NCI-H2227 (cell line): ENCODE results near the gene INTS7.
"Not testable (repeated sequence)": the region's sequence is repeated elsewhere in the genome, so short reads cannot be mapped to it uniquely, and the experiment has no call there.

ENCODE experiments used
- DNase-seq: peaks from one replicate; lab custom pipeline; 2025; ENCODE audit not compliant: unreplicated experiment; lab: John Stamatoyannopoulos, UW

INTS7 gene

DNA sequence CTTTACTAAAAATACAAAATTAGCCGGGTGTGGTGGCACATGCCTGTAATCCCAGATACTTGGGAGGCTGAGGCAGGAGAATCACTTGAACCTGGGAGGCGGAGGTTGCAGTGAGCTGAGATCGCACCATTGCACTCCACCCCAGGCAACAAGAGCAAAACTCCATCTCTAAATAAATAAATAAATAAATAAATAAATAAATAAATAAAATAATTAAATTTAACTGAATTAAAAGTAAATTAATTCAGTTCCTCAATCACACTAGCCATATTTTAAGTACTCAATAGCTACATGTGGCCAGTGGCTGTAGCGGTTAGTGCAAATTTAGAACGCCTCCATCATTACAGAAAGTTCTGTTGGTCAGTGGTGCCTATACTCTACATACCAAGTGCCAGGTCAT lies 97.9 kb downstream of the INTS7 start:
- not testable (repeated sequence) for DNase-seq

DNA sequence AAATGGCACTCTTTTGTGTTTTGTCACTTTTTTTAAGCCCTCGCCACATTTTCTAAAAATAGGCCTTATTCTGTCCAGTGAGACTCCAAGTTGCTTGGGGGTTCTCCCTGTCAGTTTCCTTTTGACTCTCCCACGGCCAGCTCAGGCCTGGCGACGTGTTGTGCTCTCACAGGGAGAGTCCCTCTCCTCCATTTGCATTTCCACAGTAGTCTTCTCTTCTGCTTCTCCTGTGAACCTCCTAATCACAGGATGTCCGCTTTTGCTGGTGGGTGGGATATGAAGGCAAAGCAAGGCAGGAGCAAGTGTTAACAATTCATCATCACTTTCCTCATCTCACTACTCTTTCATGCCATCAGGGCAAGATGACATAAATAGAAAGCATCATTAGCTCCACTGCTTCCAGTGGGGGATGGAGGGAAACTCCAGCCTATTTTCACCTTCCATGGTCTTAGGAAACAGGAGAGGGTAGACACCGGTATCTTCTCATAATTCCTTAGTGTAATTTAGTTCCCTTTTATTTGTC lies 99.8 kb downstream of the INTS7 start:
- DNase-seq, result no peak

DNA sequence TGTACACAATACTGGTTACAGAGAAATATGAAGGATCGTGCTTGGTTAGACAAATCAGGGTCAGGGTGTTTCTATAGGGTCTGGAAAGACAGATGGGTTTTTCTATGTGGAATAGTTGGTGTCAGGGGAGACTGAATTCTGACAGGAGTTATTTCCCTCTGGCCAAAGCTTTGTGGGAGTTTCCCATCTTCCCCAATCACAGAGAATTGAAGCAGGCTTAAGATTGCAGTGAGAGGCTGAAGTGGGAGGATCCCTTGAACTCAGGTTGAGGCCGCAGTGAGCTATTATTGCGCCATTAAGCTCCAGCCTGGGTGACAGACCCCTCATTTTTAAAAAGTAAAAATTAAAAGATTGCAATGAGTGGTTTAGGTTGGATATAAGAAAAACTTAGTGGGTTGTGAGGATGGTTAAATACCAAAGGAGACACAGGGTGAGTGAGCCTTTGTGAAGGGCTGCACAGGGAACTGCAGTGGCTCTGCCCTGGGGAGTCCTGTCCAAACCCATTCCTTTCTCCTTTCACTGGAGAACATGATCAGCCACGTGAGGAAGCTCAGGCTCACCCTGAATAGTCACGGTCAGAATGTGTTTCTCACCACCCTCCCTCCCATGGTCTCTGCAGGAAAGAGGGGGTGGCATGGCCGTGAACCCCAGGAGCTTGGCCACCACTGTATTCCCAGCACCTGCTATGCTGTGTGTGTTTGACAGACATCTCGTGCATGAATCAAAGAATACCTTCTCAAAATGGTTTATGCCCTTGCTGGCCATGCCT lies 101.2 kb downstream of the INTS7 start:
- DNase-seq, result peak; percentile 32

DNA sequence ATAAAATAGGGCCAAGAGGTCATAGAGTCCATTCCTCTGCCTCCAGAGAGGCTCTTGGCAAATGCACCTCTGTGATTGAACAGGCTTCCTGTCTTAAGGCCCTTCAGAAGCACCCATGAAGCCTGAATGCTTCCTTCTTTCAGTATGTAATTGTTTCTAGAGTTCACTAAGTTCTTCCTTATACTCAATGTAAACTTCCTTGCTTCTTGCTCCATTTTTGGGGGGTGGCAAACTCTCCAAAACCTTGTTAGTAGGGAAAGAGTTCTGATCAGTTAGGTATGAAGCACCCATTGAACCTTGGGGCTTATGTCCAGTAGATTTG lies 102.5 kb downstream of the INTS7 start:
- DNase-seq, result no peak

DNA sequence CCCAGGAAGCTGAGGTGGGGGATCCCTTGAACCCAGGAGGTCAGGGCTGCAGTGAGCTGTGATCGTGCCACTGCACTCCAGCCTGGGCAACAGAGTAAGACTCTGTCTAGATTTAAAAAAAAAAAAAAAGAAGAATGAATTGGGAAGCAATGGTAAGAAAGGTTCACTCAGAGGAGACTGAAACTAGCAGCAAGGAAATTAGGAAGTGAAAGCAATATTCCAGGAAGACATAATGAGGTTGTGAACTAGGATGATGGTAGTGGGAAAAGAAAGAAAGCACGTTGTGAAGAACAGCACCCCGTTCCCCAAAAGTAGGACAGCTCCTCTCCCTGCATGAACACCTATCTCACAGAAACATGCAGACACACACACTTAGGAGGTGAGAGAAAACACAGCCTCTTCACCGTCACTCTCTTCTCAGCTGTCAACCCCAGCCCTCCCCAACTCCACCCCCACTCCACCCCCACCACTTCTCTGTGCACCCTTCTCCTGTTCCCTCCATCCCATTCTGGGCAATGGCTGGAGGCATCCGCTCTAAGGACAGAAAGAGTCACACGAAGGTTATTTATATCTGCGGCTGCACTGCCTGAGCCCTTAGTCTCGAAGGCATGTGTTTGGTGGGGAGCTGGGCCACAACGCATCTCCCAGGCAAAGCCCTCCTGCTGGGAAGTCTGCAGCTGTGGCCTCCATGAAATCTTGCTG lies 103.0 kb downstream of the INTS7 start:
- DNase-seq, result no peak

DNA sequence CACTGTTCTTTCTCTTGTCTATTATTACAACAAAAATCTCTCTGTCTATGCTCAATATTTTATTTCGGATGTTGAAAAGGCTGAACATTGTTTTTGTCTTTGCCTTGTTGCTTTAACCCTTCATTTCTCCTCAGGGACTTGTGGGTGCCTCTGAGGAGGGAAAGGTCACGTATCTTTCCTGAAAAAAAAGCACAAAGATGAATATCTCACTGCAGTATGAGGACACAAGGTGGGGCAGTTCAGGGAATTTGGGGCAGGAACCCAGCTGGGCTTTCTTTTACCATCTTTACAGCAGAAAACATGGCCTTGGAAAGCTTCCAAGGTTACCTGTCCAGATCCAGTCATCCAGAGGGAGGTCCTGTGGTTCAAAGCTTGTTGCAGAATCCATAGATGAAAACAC lies 105.7 kb downstream of the INTS7 start:
- no peak for DNase-seq

DNA sequence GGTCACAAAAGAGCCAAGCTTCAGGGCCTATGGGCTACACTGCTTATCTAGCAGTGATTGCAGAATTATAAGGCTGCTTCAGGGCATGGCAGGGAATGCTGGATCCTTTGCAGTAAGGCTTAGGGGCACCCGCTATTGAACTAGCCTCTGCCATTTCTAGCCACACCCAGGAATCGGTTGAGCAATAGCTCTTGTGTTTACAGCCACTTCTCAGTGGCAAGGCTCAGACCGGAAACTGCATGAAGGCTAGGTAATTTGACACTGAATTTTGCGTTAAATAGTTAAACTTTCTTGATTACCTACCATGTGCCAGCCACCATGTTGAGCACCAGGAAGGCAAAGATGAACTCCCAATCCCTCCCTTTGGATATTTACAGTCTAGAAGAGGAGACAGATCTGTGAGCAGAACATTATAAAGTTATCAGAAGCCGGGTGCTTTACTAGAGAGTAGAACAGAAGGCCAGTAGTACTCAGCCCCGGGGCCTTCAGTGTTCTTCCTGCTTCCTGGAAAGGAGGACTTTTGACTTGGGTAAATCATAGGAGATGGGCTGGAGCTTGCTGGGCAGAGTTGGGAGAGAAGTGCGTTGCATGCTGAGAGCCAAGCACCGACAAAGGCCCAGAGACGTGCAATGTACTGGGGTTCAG lies 106.2 kb downstream of the INTS7 start:
- DNase-seq, result no peak

DNA sequence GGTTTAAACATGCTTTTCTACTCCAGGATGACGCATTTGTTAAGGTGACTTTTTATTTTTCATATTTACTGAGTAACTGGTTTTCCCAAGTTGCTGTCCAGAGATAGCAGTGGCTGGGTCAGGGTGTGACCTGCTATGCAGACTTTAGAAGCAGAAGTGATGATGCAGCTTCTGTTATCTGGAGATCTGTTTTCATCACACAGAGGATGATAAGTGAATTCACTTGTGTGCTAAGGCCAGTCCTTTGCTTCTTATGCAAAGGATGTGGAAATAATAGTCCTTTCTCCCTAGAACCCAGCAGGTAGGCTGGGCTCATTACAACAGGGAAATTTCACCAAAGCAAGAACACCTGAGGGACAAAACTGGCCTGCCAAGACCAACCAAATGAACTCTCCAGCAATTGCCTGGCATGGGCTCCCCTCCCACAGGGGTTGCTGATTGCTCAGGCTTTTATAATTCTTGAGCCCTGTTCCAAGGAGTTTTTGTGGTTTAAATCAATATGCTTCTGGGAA lies 107.0 kb downstream of the INTS7 start:
- no peak for DNase-seq

DNA sequence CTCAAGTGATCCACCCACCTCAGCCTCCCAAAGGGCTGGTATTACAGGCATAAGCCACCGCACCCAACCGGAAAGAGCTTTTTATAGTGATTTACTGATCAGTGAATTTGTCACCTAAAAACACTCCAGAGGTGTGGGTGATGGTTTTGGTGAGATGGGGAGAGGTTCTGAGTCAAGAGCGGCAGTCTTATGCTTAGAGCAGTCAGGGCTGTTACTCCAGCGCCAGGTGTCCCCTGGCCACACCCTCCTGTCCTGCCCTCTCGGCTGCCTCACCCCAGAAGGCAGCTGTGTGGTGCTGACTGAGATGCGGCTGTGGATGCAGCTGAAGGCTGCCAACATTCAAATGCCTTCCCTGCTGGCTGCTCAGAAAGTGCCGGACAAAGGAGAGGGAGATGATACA lies 110.3 kb downstream of the INTS7 start:
- peak; percentile 57 for DNase-seq

DNA sequence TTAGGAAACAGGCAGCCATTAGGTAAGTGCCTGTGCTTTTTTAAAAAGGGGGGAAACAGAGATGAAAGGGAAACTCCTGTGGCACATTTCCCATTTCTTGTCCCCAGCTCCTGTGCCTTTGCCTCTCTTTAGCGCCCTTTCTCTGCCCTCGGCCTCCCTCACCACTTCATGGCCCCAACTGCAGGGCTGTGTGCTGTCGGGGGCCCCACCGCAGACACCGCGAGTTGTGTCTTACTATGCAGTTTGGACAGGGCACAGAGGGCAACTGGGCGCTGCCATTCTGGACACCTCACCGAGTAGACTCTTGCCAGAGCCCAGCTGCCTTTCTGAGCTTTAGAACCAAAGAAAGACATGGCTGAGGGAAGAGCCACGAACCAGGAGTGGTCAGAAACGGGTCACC lies 111.1 kb downstream of the INTS7 start:
- no peak for DNase-seq

DNA sequence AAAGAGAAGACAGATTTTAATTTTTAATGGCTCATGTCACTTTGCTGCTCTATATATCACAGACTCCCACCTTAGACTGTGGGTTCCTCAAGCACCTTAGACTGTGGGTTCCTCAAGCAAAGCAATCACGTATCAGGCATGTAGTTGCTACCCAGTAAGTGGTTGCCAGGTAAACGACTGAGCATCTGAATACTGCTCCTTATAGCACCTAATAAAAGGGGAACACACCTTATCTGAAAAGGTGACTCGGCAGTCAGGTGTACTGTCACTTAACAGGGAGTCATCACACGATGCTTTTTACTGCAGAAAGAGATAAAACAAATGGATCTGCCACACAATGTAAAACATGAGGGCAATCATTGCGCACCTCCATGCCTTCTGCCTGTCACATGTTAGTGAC lies 112.3 kb downstream of the INTS7 start:
- DNase-seq, result no peak

DNA sequence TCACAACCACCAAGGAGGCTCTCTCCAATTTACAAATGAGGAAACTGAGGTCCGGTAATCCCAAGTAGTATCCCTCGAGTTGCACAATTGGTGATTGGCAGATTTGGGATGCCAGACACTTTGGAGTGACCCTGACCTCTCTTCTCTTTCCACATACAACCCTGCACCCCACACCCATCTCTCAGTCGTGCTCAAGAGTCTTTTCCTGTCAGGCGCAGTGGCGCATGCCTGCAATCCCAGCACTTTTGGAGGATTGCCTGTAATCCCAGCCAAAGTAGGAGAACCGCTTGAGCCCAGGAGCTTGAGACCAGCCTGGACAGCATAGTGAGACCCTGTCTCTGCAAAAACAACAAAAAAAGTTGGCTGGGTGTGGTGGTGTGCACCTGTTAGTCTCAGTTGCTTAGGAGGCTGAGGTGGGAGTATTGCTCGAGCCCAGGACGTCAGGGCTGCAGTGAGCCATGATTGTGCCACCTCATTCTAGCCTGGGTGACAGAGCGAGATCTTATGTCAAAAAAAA lies 113.7 kb downstream of the INTS7 start:
- DNase-seq, result no peak

DNA sequence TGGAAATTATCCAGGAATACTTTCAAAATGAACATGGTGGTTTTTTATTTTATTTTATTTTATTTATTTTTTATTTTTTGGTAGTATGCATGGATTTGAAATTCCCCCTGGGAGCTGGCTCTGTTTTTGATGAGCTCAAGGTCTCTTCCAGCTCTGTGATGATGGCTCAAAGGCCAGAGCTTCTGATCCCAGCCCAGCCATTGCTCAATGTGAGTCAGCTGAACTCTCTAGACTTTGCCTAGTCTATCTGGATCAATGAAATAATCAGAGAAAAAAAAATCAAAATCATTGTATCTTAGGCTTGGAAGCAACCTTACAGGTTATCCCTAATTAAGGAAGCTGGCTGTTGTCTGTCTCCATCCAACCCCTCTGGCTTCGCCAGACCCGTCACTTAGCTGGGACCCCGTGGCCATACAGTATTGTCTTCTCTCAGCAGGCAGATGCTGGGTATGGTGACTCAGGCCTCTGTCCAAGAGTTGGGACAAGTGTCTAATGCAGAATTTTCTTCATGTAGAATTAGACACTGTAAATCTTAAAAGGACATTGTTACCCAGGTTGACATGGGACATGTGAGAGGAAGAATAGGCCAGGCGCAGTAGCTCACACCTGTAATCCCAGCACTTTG lies 114.6 kb downstream of the INTS7 start:
- no peak for DNase-seq

DNA sequence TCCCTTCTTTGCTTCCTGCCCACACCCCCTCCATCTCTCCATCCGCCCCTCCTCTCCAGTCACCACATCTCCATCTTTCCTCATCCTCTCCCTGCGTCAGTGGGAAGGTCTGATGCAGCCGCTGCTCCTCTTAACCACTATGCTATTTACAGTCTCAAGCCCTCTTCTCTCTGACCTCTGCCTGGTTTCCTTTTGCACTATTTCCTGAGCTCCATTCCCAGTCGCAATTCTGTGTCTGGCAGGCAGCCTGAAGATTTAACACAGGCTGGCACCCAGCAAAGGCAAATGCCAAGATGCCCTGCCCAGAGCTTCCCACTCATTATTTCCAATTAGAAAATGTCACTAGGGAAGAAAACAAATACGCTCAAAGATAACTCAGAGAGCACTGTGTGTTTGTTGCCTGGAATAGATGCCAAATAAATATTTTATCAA lies 115.2 kb downstream of the INTS7 start:
- DNase-seq, result peak; percentile 71

DNA sequence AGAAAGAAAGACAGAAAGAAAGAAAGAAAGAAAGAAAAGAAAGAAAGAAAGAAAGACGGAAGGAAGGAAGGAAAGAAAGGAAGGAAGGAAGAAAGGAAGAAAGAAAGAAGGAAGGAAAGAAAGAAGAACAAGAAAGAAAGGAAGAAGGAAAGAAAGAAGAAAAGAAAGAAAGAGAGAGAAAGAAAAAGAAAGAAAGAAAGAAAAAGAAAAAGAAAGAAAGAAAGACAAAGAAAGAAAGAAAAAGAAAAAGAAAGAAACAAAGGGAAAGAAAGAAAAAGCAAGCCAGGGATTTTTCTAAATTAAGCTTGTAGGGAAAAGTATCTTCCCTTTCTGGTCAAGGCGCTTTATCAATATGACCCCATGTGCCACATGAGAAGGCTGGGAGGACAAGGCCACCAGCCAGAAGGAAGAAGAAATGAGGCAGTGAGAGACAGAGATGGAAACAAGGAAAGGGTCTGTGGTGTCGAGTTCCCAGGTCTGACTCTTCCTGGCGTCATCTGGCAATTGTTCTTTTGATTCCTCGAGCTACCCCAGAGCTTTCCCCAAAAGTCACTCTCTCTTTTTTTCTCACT lies 116.4 kb downstream of the INTS7 start:
- no peak for DNase-seq

DNA sequence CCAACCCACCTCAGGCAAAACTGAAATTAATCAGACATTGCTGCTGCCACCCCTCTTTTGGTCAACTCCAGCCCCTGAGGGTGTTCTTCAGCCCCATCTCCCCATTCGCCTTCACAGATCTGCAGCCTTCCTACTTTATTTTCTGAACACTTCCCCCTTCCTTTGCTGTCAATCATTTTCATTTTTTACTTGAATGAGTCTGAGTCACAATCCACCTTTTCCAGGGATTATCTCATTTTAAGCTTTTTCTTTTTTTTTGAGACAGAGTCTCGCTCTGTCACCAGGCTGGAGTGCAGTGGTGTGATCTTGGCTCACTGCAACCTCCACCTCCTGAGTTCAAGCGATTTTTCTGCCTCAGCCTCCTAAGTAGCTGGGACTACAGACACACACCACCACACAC lies 118.9 kb downstream of the INTS7 start:
- DNase-seq, result not testable (repeated sequence)

DNA sequence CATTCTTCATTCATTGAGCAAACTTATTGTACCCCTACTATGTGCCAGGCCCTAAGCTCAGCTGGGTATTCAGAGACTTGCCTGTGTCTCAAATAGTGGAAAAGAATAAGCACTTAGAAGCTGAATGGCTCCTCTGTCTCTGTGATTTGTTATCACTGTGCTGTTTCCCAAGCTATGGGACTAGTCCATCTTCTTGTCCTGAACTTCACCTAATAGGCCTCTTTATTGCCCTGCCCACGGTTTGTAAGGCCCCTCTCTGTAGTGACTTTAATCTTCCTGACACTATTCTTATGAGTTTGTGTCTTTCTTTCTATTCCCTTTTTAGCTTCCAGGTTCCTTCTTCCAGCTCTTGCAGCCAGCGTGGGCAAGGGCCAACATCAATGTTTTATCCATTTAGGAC lies 119.4 kb downstream of the INTS7 start:
- DNase-seq, result no peak

DNA sequence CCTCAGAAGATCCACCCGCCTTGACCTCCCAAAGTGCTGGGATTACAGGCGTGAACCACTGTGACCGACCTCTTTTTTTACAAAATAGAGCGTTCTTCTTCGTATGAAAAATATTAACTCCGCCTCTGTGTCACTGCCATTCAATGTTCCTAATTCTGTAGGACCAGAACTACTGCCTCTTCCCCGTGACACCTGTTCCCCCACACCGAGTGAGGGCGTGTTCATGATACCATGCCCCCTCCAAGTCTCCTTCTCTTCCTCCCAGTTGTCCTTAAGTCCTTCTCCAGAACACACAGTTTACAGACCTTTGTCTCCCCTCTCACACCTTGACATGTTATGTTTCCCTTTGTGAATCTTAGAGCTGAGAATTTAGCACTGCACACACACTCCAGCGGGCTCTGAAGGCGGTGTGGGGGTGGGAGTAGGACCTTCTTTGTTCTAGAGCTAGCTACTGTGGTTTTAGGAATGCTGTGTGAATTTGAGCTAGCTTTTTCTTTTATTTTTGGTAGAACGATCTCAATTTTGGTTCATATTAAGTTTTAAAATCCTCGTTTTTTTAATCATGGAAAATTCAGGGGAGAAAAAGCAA lies 122.4 kb downstream of the INTS7 start:
- DNase-seq, result no peak

DNA sequence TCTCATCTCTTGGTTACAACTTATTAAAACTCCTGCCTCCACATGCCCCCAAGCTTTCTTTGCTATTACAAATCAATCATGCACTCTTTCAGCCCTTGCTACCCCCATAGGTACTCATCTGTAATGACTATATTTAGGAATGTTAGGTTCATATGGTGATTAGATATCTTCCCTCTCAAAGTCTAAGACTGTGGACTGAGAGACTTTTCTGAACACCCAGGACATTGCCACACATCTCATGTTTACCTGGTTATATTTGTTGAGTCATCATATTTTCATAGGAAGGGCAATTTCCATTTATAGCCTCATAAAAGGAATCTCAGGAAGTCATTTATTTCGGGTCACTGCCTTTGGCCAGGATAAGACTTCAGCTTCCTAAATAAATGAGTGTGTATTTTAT lies 123.3 kb downstream of the INTS7 start:
- DNase-seq, result no peak

DNA sequence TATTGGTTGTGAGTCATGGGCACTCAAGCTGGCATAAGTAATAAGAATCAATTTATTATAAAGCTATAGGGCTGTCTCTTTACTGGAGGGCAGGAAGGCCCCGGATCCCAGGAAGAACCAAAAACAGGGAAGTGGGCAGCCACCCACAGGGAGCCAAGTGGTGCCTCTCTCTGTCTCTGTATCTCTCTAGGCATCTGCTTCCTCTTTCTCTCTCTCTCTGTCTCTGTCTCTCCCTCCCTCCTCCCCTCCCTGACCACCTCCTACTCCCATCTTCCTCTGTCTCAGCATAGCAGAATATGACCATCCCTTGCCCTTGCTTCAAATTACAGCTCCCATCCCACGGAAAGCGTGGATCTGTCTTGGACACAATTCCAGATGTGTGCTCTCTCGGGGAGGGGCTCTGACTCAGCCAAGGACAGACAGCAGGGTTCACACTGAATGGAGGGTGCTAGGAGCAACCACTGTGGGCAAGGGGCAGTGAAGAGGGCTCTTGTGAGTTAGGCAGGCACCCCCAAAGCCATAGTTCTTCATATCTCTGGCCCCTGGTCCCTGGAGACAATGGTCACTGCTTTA lies 124.4 kb downstream of the INTS7 start:
- DNase-seq, result no peak
